Measurements from ENCODE around the gene PDGFB.

The PDGFB gene

DNA sequence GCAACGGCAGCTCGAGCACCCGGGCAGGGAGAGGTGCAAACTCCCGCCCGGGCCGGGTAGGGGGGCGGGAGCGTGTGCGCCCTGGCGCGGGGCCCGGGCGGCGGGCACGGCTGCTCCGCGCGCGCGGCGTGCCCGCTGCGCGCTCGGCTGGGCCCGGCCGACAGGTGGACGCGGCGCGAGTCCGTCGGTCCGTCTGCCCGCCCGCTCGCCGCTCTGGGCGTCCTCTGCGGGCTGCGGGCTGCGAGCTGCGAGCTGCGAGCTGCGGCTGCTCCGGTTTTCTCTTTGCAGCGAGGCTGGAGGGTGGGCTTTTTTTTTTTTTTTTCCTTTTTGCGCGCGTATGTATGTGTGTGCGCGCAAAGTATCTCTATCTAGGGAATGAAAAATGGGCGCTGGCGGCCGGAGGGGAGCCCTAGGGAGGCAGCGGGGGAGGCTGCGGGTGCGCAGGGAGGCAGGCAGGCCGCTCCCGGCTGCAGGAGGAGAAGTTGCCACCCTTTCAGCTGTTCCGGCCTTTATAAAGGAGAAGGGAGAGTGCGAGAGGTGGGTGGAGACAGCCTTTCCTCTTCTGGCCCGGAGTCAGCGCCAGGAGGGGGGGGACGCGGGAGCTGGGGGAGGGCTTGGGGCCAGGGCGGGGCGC lies at the start of gene PDGFB:
PDGFB (minus strand) TSS at position 487 of the 634 bp plus-strand sequence. CDS start 1,019 bp downstream, outside the sequence.
- TF ChIP-seq, protein P1, sequence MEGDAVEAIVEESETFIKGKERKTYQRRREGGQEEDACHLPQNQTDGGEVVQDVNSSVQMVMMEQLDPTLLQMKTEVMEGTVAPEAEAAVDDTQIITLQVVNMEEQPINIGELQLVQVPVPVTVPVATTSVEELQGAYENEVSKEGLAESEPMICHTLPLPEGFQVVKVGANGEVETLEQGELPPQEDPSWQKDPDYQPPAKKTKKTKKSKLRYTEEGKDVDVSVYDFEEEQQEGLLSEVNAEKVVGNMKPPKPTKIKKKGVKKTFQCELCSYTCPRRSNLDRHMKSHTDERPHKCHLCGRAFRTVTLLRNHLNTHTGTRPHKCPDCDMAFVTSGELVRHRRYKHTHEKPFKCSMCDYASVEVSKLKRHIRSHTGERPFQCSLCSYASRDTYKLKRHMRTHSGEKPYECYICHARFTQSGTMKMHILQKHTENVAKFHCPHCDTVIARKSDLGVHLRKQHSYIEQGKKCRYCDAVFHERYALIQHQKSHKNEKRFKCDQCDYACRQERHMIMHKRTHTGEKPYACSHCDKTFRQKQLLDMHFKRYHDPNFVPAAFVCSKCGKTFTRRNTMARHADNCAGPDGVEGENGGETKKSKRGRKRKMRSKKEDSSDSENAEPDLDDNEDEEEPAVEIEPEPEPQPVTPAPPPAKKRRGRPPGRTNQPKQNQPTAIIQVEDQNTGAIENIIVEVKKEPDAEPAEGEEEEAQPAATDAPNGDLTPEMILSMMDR (IDR thresholded peaks at IDR 0.05; ENCODE audit: control extremely low read depth, extremely low read depth, low read depth, missing control alignments): no peak
- DNase-seq (ENCODE audit: extremely low spot score): no peak
- ChIA-PET POLR2A (no interaction called here), CTCF (interaction anchor here (0.8 kb wide), 1 partner anchor 24 kb away, joined by 3 read pairs; no protein-coding TSS in a partner anchor)

DNA sequence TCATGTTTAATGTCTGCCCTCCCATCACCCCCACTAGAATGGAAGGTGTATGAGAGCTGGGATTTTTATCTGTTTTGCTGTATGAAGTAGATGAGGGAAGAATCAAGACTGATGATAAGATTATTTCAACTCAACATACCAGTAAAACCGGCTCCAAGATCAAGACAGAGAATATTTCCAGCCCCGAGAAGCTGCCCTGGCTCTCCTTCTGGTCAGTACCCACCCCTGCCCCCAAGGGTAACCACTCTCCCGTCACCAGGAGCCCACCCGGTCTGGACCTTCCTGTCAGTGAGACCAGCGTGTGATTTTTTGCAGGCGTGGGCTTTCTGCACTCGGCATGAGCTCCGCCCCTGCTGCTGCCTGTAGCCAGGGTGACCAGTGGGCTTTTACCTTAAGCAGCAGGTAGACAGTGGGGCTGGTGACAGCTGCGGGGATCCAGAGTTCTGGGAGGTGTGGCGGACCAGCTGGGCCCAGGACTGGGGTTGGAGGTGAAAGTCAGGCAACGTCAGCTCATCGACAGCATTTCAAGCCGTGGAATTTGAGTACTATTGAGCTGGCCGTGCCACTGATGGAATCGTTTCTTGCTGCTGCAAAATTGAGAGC lies 49.1 kb upstream of the PDGFB start:
- DNase-seq (ENCODE audit: extremely low spot score): no peak
- TF ChIP-seq, protein P1 (IDR thresholded peaks at IDR 0.05; ENCODE audit: control extremely low read depth, extremely low read depth, low read depth, missing control alignments): no peak
- ChIA-PET CTCF (interaction anchor here (1.2 to 1.5 kb wide), 2 partner anchors 12 to 14 kb away, joined by 3 read pairs; no protein-coding TSS in a partner anchor), POLR2A (no interaction called here)

DNA sequence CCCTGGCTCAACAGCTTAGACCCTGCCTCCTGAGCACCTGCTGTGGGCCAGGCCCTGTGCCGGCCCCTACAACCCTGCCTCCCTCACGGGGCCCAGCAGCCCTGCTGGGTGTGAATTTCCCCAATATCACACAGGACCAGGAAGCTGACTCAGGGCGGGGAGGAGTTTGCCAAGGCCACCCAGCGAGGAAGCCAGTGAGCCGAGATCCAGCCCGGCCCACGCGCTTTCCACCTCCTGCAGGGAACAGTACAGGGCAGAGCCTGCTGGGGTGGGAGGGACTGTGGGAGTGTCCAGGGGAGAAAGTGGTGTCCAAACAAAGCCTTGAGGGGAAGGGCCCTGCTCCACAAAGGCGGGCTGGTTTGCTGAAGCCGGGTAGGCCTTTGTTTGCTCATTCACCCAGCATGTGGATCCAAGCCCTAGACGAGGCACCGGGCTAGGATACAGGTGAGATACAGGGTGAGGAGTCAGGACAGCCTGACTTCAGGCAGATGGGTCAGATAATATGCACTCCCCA lies 47.8 kb upstream of the PDGFB start:
- CTCF ChIA-PET: no interaction called here
- TF ChIP-seq, protein P1 (IDR thresholded peaks at IDR 0.05; ENCODE audit: control extremely low read depth, extremely low read depth, low read depth, missing control alignments): no peak
- DNase-seq (ENCODE audit: extremely low spot score): no peak
- POLR2A ChIA-PET: no interaction called here

DNA sequence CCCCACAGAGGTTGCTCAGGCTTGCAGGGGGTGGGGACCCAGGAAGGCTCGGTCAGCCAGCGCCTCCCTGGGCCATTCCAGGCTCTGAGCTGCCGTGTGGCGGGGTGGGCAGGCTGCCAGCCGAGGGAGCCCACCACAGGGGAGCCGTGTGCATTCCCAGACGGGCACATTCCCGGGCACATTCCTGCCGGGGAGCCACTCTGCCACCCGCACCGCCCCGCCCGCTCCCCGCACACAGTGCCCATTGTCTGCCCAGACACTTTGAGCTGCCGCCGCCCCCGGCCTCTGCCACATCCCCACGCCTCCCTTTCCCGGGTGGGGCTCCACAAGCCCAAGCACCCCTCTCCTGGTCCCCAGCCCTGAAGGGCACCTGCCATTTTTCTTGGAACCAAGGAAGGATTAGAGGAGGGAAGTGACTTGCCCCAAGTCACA lies 47.3 kb upstream of the PDGFB start:
- ChIA-PET POLR2A (no interaction called here), CTCF (no interaction called here)
- no peak for DNase-seq (ENCODE audit: extremely low spot score)
- TF ChIP-seq, protein P1 (IDR thresholded peaks at IDR 0.05; ENCODE audit: control extremely low read depth, extremely low read depth, low read depth, missing control alignments): no peak

DNA sequence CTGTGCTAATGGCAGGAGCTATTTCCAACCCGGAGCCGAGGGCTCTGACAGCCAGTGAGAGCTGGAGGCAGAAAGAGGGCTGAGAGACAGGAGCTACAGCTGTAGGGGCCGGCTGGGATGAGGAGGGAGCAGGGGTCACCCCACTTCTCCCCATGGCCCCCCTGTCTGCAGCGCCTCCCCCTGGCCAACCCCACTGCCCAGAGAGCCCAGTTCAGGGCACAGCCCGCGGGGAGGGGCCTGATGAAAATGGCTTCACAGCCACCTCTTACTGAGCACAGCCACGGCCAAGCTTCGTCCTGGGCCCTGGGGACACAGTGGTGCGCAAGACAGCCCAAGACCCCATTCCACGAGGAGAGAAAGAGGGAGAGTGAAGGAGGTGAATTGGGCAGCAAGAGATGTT lies 46.7 kb upstream of the PDGFB start:
- ChIA-PET POLR2A (interaction anchor here (1.1 kb wide), 1 partner anchor 12 kb away, joined by 4 read pairs; no protein-coding TSS in a partner anchor), CTCF (interaction anchor here (1.1 to 1.3 kb wide), 3 partner anchors 14 to 76 kb away, joined by 3 to 6 read pairs (median 3); no protein-coding TSS in a partner anchor)
- TF ChIP-seq, protein P1 (IDR thresholded peaks at IDR 0.05; ENCODE audit: control extremely low read depth, extremely low read depth, low read depth, missing control alignments): no peak
- DNase-seq (ENCODE audit: extremely low spot score): no peak

DNA sequence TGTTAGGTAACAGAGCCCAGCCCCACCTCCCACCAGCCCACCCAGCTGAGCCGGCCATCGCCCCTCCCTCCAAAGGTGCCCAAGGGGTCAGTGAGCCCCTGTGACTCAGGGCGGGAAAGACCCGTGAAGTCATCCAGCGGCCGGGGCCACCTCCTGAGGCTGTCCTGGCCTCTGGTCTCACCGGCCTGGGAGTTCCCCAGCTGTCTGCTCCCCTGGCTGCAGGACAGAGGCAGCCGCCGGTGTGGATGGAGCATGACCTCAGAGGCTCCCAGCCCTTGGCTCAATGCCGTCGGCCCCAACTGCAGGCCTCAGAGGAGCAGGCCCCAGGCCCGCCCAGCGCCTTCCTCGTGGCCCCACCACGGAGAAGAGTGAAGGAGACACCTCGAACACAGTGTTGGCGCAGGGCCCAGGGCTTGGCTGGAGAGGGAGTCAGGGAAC lies 46.0 kb upstream of the PDGFB start:
- TF ChIP-seq, protein P1 (IDR thresholded peaks at IDR 0.05; ENCODE audit: control extremely low read depth, extremely low read depth, low read depth, missing control alignments): no peak
- ChIA-PET POLR2A (interaction anchor here (1.1 kb wide), 1 partner anchor 13 kb away, joined by 4 read pairs; no protein-coding TSS in a partner anchor), CTCF (interaction anchor here (0.6 to 1.3 kb wide), 5 partner anchors 13 to 238 kb away, joined by 3 to 6 read pairs (median 3); no protein-coding TSS in a partner anchor)
- DNase-seq (ENCODE audit: extremely low spot score): no peak
